CD4-positive, alpha-beta memory T cell (primary cell): ENCODE measurements around the gene SMYD3. TPM values are rescaled to one million over a fixed set of nuclear protein-coding genes. Genes with fewer than 3 reads are reported as not detected.
A peak's percentile ranks its signal among the peaks of the same experiment; 100 is the strongest.

ENCODE experiments used
- CTCF ChIA-PET: fragments of 350-600 bp; sonication (Branson Sonifier 250); formaldehyde crosslinking; loops from one replicate; lab custom pipeline; 2021; ENCODE audit warnings: inconsistent platforms; ENCODE audit not compliant: partially characterized antibody; lab: Charles Lee
- POLR2A ChIA-PET: fragments of 350-600 bp; sonication (Branson Sonifier 250); formaldehyde crosslinking; loops from one replicate; lab custom pipeline; 2021; ENCODE audit not compliant: partially characterized antibody; lab: Charles Lee
- DNase-seq, 5 donors: peaks; one replicate each; pipeline versions ENCODE4 v3.0.0 to v3.0.0-alpha.2; 2020 to 2022; ENCODE audit warnings: mixed read lengths in 1 of 5
- H3K27ac ChIP-seq: one replicate; pipeline ENCODE4 v1.7.0; 2013; ENCODE audit warnings: low read depth, low read length
- H3K27me3 ChIP-seq: 2 replicates; pipeline ENCODE4 v1.7.0; 2013; ENCODE audit warnings: mild to moderate bottlenecking, low read length, moderate library complexity; ENCODE audit not compliant: insufficient read depth
- H3K36me3 ChIP-seq: 2 replicates; pipeline ENCODE4 v1.7.0; 2013; ENCODE audit warnings: mild to moderate bottlenecking, low read length, moderate library complexity; ENCODE audit not compliant: insufficient read depth
- H3K4me1 ChIP-seq: 2 replicates; pipeline ENCODE4 v1.7.0; 2013; ENCODE audit warnings: mild to moderate bottlenecking, low read length, moderate library complexity; ENCODE audit not compliant: insufficient read depth
- H3K4me3 ChIP-seq, 2 donors: one replicate each; pipeline ENCODE4 v1.7.0; 2013; ENCODE audit warnings: low read length in 2 of 2, mild to moderate bottlenecking in 1 of 2
- H3K9me3 ChIP-seq, 2 donors: one replicate each; pipeline ENCODE4 v1.7.0; 2013; ENCODE audit warnings: low read length in 2 of 2, control low read depth in 1 of 2; ENCODE audit not compliant: control insufficient read depth in 1 of 2
- H3K27ac Mint-ChIP-seq, 7 donors: one replicate each; pipeline ENCODE4 v1.8.0; 2020 to 2021; ENCODE audit warnings: mixed read lengths in 7 of 7, mild to moderate bottlenecking in 6 of 7, inconsistent platforms in 3 of 7, moderate library complexity in 3 of 7
- H3K27me3 Mint-ChIP-seq, 2 donors: one replicate each; pipeline ENCODE4 v1.8.0; 2020 to 2021; ENCODE audit warnings: mixed read lengths in 2 of 2
- H3K36me3 Mint-ChIP-seq, 2 donors: one replicate each; pipeline ENCODE4 v1.8.0; 2020 to 2021; ENCODE audit warnings: mixed read lengths in 2 of 2, inconsistent platforms in 1 of 2, mild to moderate bottlenecking in 1 of 2
- H3K4me1 Mint-ChIP-seq, 4 donors: one replicate each; pipeline ENCODE4 v1.8.0; 2020 to 2021; ENCODE audit warnings: mixed read lengths in 4 of 4, mild to moderate bottlenecking in 1 of 4
- H3K4me3 Mint-ChIP-seq, 8 donors: one replicate each; pipeline ENCODE4 v1.8.0; 2020 to 2021; ENCODE audit warnings: mixed read lengths in 8 of 8, mild to moderate bottlenecking in 7 of 8, moderate library complexity in 6 of 8, inconsistent platforms in 3 of 8
- H3K9me3 Mint-ChIP-seq, 8 donors: one replicate each; pipeline ENCODE4 v1.8.0; 2020 to 2021; ENCODE audit warnings: mixed read lengths in 8 of 8, mild to moderate bottlenecking in 5 of 8, inconsistent platforms in 3 of 8, moderate library complexity in 1 of 8
- intact Hi-C: fragments of 100-400 bp; cut with micrococcal nuclease; formaldehyde crosslinking; loops from one replicate; pipeline ENCODE4 v1.15.1; 2023
- polyA plus RNA-seq, 2 donors: library from polyadenylated mRNA; unstranded; fragments of 300-500 nt; fragmentation: Illumina TruSeq; gene quantifications; one replicate each; pipeline ENCODE4 v1.2.3, GENCODE V29; 2021
- total RNA-seq, 2 experiments: library from RNA; stranded (reverse); gene quantifications; one replicate each; pipeline ENCODE4 v1.2.3, GENCODE V29; 2021

SMYD3 gene
- total and polyA plus RNA-seq, 4 experiments from 2014 or later = 19.5 to 28.9 (median 22.9) TPM

GRCh38 chr1:245986404-245987218, 520.5 kb downstream of the SMYD3 start:
- DNase-seq = no peak
- no peak overlapping the region for H3K27ac Mint-ChIP-seq
- POLR2A ChIA-PET = no interaction called here
- peaks cover 0 to 1% (median 0%) of the 10 kb centered on the region in 4 donors for H3K4me1 Mint-ChIP-seq
- Histone ChIP-seq H3K27me3 (no peaks in the 10 kb centered on the region), H3K27ac (no peak overlapping the region), H3K9me3 (no peaks in the 10 kb centered on the region), H3K4me3 (no peak overlapping the region), H3K36me3 (no peaks in the 10 kb centered on the region), H3K4me1 (no peaks in the 10 kb centered on the region)
- H3K9me3 Mint-ChIP-seq = peaks cover 0 to 4% (median 0%) of the 10 kb centered on the region in 8 donors
- no peak overlapping the region for H3K4me3 Mint-ChIP-seq
- H3K36me3 Mint-ChIP-seq = peaks cover 0 to 1% of the 10 kb centered on the region in 2 donors
- H3K27me3 Mint-ChIP-seq = no peaks in the 10 kb centered on the region
- intact Hi-C loops = no loop called here
- CTCF ChIA-PET = interaction anchor here (1.0 kb wide), 1 partner anchor 834 kb away, joined by 3 read pairs; no protein-coding TSS in a partner anchor

DNA sequence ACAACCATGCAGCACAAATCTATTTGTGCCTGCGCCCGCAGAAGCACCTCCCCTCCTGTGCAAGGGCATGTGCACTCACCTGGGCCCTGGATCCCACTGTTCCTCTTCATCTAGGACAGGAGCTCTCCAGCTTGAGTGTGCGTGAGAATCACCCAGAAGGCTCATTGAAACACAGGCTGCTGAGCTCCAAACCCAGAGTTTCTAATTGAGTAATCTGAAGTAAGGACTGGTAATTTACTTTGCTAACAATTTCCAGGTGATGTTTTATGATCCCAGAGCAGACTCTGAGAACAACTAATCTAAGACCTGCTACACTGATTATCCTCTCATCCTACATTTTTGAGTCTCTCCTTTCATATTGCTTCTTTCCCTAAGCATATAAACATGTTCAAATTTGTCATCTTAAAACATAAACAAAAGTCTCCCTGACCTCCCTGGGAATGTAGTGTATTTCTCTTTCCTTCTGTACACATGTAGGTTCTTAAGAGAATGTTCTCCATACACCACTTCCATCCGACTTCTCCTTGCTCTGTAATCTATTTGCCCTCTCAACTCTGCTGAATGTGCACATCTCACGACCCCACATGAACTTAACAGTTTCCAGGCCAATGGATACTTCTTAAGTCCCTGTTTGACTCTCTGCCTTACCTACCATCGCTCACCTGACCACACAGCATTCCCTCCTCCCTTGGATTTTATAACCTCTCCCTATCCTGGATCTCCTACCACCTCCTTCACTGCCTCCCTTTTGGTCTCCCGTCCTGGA, 522.5 kb downstream of the SMYD3 start:
- Histone ChIP-seq H3K27me3 (no peaks in the 10 kb centered on the region), H3K9me3 (no peaks in the 10 kb centered on the region), H3K4me3 (no peak overlapping the region), H3K36me3 (no peaks in the 10 kb centered on the region), H3K27ac (no peak overlapping the region), H3K4me1 (no peaks in the 10 kb centered on the region)
- POLR2A ChIA-PET = no interaction called here
- H3K27me3 Mint-ChIP-seq = no peaks in the 10 kb centered on the region
- no peak overlapping the region for H3K4me3 Mint-ChIP-seq
- no peak for DNase-seq
- H3K27ac Mint-ChIP-seq = peak overlapping the region in 1 of 7 donors; percentile 75
- H3K36me3 Mint-ChIP-seq = peaks cover 0 to 1% of the 10 kb centered on the region in 2 donors
- intact Hi-C loops = no loop called here
- H3K9me3 Mint-ChIP-seq = peaks cover 0 to 4% (median 0%) of the 10 kb centered on the region in 8 donors
- CTCF ChIA-PET = interaction anchor here (1.2 kb wide), 1 partner anchor 96 kb away, joined by 9 read pairs; no protein-coding TSS in a partner anchor
- peaks cover 0 to 1% (median 0%) of the 10 kb centered on the region in 4 donors for H3K4me1 Mint-ChIP-seq

DNA sequence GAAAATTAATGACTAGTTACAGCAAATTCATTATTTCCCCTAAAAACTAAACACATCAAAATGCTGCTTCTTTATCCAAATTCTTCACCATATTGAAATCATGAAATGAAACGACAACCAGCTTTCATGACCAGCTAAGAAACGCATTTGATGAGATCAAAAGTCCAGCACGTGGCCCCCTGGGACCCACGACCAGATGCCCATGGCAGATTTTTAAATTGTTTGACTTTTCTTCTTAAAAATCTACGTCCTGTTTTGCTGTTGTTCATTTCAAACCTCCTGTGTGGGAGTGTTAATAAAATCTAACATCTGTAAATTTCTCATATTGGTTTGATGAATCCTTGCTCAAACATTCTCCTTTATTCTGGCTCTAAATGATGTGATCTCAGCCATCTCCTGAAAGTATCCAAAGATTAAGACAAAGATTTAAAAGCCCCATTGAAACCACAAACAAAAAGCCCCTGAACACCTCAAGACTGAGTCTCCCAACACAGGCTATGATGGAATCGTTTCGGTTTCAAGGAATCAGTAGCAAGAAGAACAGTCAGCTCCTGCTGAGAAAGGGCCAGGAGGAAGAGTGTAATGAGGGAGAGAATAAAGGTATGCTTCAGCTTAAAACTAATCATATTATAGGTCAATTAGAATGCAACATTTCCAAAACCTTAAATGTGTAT, 523.6 kb downstream of the SMYD3 start:
- Mint-ChIP-seq H3K4me1 (peaks cover 0 to 1% (median 0%) of the 10 kb centered on the region in 4 donors), H3K4me3 (no peak overlapping the region), H3K36me3 (peaks cover 1 to 7% of the 10 kb centered on the region in 2 donors), H3K27ac (no peak overlapping the region), H3K9me3 (no peaks in the 10 kb centered on the region), H3K27me3 (no peaks in the 10 kb centered on the region)
- no peaks in the 10 kb centered on the region for H3K4me1 ChIP-seq
- H3K36me3 ChIP-seq = no peaks in the 10 kb centered on the region
- CTCF ChIA-PET = interaction anchor here (1.2 kb wide), 1 partner anchor 95 kb away, joined by 9 read pairs; no protein-coding TSS in a partner anchor
- H3K9me3 ChIP-seq = no peaks in the 10 kb centered on the region
- no peak overlapping the region for H3K4me3 ChIP-seq
- H3K27ac ChIP-seq = no peak overlapping the region
- intact Hi-C loops = no loop called here
- DNase-seq = no peak
- no peaks in the 10 kb centered on the region for H3K27me3 ChIP-seq
- POLR2A ChIA-PET = interaction anchor here (0.7 kb wide), 1 partner anchor 34 kb away, joined by 3 read pairs; no protein-coding TSS in a partner anchor

GRCh38 chr1:245979589-245979988, 527.5 kb downstream of the SMYD3 start:
- H3K4me1 Mint-ChIP-seq = no peaks in the 10 kb centered on the region
- no peak overlapping the region for H3K27ac Mint-ChIP-seq
- Histone ChIP-seq H3K4me3 (no peak overlapping the region), H3K4me1 (no peaks in the 10 kb centered on the region), H3K36me3 (no peaks in the 10 kb centered on the region), H3K27ac (no peak overlapping the region), H3K27me3 (no peaks in the 10 kb centered on the region), H3K9me3 (no peaks in the 10 kb centered on the region)
- H3K9me3 Mint-ChIP-seq = no peaks in the 10 kb centered on the region
- ChIA-PET POLR2A (no interaction called here), CTCF (no interaction called here)
- H3K36me3 Mint-ChIP-seq = peaks cover 0 to 7% of the 10 kb centered on the region in 2 donors
- intact Hi-C loops = no loop called here
- H3K27me3 Mint-ChIP-seq = no peaks in the 10 kb centered on the region
- H3K4me3 Mint-ChIP-seq = no peak overlapping the region
- DNase-seq = no peak

GRCh38 chr1:245978915-245979314, 528.2 kb downstream of the SMYD3 start:
- Histone ChIP-seq H3K36me3 (no peaks in the 10 kb centered on the region), H3K27me3 (no peaks in the 10 kb centered on the region), H3K4me1 (no peaks in the 10 kb centered on the region), H3K27ac (no peak overlapping the region), H3K4me3 (no peak overlapping the region), H3K9me3 (no peaks in the 10 kb centered on the region)
- Mint-ChIP-seq H3K4me1 (no peaks in the 10 kb centered on the region), H3K4me3 (no peak overlapping the region), H3K27ac (no peak overlapping the region), H3K36me3 (peaks cover 0 to 7% of the 10 kb centered on the region in 2 donors), H3K27me3 (no peaks in the 10 kb centered on the region), H3K9me3 (no peaks in the 10 kb centered on the region)
- no peak for DNase-seq
- CTCF ChIA-PET = no interaction called here
- POLR2A ChIA-PET = no interaction called here
- intact Hi-C loops = no loop called here

DNA sequence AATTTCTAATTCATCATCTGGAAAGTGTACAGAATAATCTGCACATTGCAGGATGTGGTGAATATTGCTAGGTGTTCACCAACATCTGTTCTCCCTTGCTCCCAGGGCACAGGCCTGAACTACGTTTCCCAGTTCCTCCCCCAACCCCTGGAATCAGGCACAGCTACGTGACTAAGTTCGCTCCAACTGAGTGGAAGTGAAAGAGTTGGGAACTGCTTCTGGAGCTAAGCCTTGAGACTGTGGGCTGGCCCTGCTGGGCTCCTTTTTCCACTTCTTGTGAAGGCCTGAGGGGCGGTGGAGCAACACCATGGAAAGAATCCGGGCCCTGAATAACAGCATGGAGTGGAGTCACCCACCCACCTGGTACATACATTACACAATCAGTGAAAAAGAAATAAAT, 534.6 kb downstream of the SMYD3 start:
- no peaks in the 10 kb centered on the region for H3K9me3 ChIP-seq
- no peaks in the 10 kb centered on the region for H3K4me1 ChIP-seq
- ChIA-PET POLR2A (no interaction called here), CTCF (no interaction called here)
- Mint-ChIP-seq H3K4me3 (no peak overlapping the region), H3K4me1 (no peaks in the 10 kb centered on the region), H3K36me3 (peaks cover 0 to 3% of the 10 kb centered on the region in 2 donors), H3K27me3 (no peaks in the 10 kb centered on the region), H3K9me3 (peaks cover 0 to 6% (median 2%) of the 10 kb centered on the region in 8 donors), H3K27ac (no peak overlapping the region)
- no peak for DNase-seq
- intact Hi-C loops = no loop called here
- no peak overlapping the region for H3K27ac ChIP-seq
- no peaks in the 10 kb centered on the region for H3K36me3 ChIP-seq
- H3K27me3 ChIP-seq = no peaks in the 10 kb centered on the region
- no peak overlapping the region for H3K4me3 ChIP-seq

DNA sequence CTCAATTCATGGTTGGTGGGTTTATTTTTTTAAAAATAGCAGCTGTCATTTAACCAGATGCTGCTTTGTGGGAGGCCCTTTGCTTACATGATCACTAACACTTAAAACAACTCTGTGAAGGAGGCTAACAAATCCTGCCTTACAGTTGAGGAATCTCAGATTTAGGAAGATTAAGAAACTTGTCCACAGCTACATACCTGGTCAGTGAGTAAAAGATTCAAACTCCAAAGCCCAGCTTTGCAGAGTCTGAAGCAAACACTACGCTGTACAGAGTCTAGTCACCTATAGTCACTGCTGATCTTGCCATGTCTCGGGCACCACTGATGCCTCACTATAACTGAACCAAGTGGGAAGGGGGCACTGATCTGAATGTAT, 535.4 kb downstream of the SMYD3 start:
- no peaks in the 10 kb centered on the region for H3K27me3 Mint-ChIP-seq
- H3K4me1 Mint-ChIP-seq = no peaks in the 10 kb centered on the region
- H3K4me3 Mint-ChIP-seq = no peak overlapping the region
- H3K36me3 Mint-ChIP-seq = peaks cover 0 to 3% of the 10 kb centered on the region in 2 donors
- H3K27ac ChIP-seq = no peak overlapping the region
- no peaks in the 10 kb centered on the region for H3K27me3 ChIP-seq
- ChIA-PET CTCF (no interaction called here), POLR2A (no interaction called here)
- no peaks in the 10 kb centered on the region for H3K36me3 ChIP-seq
- intact Hi-C loops = no loop called here
- no peak for DNase-seq
- H3K9me3 ChIP-seq = no peaks in the 10 kb centered on the region
- H3K4me3 ChIP-seq = no peak overlapping the region
- no peaks in the 10 kb centered on the region for H3K4me1 ChIP-seq
- H3K27ac Mint-ChIP-seq = no peak overlapping the region
- H3K9me3 Mint-ChIP-seq = peaks cover 0 to 6% (median 2%) of the 10 kb centered on the region in 8 donors
